OCI-LY3 (cell line): ENCODE results near the gene NCKAP1.

Experiments used
- H2AFZ ChIP-seq: fragments of 200-600, 300-600 bp; shearing (Covaris generic); 2 replicates; pipeline ENCODE4 v1.6.0; 2014; ENCODE audit warnings: antibody characterized with exemption, low read depth, low read length
- H3K27ac ChIP-seq: fragments of 200-600, 300-600 bp; sonication (generic); 2 replicates; pipeline ENCODE4 v1.5.1; 2014; ENCODE audit warnings: mild to moderate bottlenecking, low read length, moderate library complexity, mixed read lengths
- H3K27me3 ChIP-seq: fragments of 200-600, 300-600 bp; sonication (generic); 2 replicates; pipeline ENCODE4 v1.6.1; 2014; ENCODE audit warnings: low read depth, low read length, mixed read lengths
- H3K36me3 ChIP-seq: fragments of 200-600, 300-600 bp; sonication (generic); replicated peaks from 2 replicates; pipeline ENCODE3; 2014; ENCODE audit warnings: low read depth, low read length, mixed read lengths
- H3K4me1 ChIP-seq: fragments of 300-600, 200-600 bp; sonication (generic); 2 replicates; pipeline ENCODE4 v1.6.1; 2014; ENCODE audit warnings: low read length, mixed read lengths
- H3K4me2 ChIP-seq: fragments of 200-600, 300-600 bp; sonication (generic); 2 replicates; pipeline ENCODE4 v1.6.1; 2014; ENCODE audit warnings: low read length, mixed read lengths
- H3K4me3 ChIP-seq: fragments of 300-600, 200-600 bp; sonication (generic); 2 replicates; pipeline ENCODE4 v1.5.1; 2014; ENCODE audit warnings: antibody characterized with exemption, mild to moderate bottlenecking, low read length, moderate library complexity
- H3K79me2 ChIP-seq: fragments of 300-600, 200-600 bp; shearing (Covaris generic); 2 replicates; pipeline ENCODE4 v1.6.1; 2014; ENCODE audit warnings: mild to moderate bottlenecking, low read length, mixed read lengths
- H3K9ac ChIP-seq: fragments of 300-600, 200-600 bp; shearing (Covaris generic); 2 replicates; pipeline ENCODE4 v1.6.0; 2014; ENCODE audit warnings: mild to moderate bottlenecking, low read length, moderate library complexity
- H3K9me3 ChIP-seq: fragments of 200-600, 300-600 bp; shearing (Covaris generic); 2 replicates; pipeline ENCODE4 v1.6.1; 2014; ENCODE audit warnings: low read length, mixed read lengths; ENCODE audit not compliant: insufficient read depth
- H4K20me1 ChIP-seq: fragments of 200-600, 300-600 bp; sonication (generic); 2 replicates; pipeline ENCODE4 v1.6.1; 2016; ENCODE audit warnings: low read length, mixed read lengths; ENCODE audit not compliant: insufficient read depth
- EZH2phosphoT487 ChIP-seq: fragments of 200-600 bp; shearing (Covaris generic); IDR thresholded peaks from 2 replicates; pipeline ENCODE4 v1.6.1; 2018; ENCODE audit warnings: antibody characterized with exemption, mixed run types, low read depth
- TF ChIP-seq, protein P1 (sequence below): fragments of 200-600, 300-600 bp; sonication (generic); IDR thresholded peaks from 2 replicates; pipeline ENCODE4 v1.5.1; 2014; ENCODE audit warnings: antibody characterized with exemption, low read length, low read depth

The NCKAP1 gene

DNA sequence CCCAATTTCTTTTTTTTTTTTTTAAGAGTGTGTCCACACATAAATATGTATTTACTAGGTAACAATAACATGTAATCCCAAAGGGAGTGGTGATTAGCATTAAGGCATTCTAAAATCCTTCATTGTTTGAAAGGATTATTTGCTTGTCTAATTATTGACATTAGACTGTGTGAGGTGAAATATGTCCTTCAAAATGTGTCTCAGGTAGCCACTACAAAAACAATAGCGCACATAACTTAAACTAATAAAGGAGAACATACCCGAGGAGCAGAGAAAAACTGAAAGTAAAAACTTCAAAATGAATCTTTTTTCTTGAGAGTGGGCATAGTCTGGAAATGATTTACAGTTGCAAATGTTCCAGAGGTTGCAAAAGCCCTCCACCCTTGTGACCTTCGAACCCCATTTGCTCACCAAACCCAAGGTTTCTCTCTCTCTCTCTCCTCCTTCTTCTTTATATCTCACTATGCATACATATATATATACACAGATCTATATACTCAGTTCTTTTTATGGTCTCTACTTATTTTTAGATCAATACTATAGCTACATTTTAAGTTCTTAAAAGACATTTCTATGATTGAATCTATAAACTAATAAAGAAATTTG lies 147.4 kb downstream of the NCKAP1 start:
- H3K4me3 ChIP-seq = no peak overlapping the region
- H2AFZ ChIP-seq = peak overlapping the region; percentile 41; the same call in 1 of the 2 replicates
- H3K79me2 ChIP-seq = no peaks in the 10 kb centered on the region
- no peaks in the 10 kb centered on the region for H4K20me1 ChIP-seq
- no peaks in the 10 kb centered on the region for H3K27me3 ChIP-seq
- no peaks in the 10 kb centered on the region for H3K36me3 ChIP-seq
- no peaks in the 10 kb centered on the region for H3K9me3 ChIP-seq
- no peak for TF ChIP-seq EZH2phosphoT487
- TF ChIP-seq, protein P1, sequence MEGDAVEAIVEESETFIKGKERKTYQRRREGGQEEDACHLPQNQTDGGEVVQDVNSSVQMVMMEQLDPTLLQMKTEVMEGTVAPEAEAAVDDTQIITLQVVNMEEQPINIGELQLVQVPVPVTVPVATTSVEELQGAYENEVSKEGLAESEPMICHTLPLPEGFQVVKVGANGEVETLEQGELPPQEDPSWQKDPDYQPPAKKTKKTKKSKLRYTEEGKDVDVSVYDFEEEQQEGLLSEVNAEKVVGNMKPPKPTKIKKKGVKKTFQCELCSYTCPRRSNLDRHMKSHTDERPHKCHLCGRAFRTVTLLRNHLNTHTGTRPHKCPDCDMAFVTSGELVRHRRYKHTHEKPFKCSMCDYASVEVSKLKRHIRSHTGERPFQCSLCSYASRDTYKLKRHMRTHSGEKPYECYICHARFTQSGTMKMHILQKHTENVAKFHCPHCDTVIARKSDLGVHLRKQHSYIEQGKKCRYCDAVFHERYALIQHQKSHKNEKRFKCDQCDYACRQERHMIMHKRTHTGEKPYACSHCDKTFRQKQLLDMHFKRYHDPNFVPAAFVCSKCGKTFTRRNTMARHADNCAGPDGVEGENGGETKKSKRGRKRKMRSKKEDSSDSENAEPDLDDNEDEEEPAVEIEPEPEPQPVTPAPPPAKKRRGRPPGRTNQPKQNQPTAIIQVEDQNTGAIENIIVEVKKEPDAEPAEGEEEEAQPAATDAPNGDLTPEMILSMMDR = no peak
- no peaks in the 10 kb centered on the region for H3K4me1 ChIP-seq
- no peak overlapping the region; the same call in 1 of the 2 replicates for H3K4me2 ChIP-seq
- no peak overlapping the region for H3K27ac ChIP-seq
- H3K9ac ChIP-seq = no peak overlapping the region

DNA sequence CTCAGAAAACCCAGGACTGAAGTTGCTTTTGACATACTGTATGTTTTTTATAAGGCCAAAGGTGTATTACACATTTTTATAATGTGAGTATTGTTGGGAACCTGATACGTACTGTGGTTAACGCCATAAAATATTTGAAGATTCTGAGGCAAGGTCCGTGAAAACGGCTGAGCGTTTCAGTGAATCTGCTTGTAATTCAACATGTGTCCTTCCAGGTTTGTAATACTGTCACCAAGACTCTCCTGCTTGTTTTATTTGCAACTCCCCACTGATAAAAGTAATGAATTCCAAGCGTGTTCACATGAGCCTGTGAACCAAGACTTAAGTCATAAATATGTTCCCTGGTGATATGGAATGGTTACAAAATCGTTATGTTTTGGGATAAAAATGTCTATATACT lies 148.0 kb downstream of the NCKAP1 start:
- H3K27ac ChIP-seq = no peak overlapping the region
- TF ChIP-seq EZH2phosphoT487 = no peak
- TF ChIP-seq, protein P1 = no peak
- H3K4me2 ChIP-seq = no peak overlapping the region
- no peaks in the 10 kb centered on the region for H3K4me1 ChIP-seq
- H3K79me2 ChIP-seq = no peaks in the 10 kb centered on the region
- H4K20me1 ChIP-seq = no peaks in the 10 kb centered on the region
- H3K4me3 ChIP-seq = no peak overlapping the region
- H3K9me3 ChIP-seq = no peaks in the 10 kb centered on the region
- H3K9ac ChIP-seq = no peak overlapping the region
- no peaks in the 10 kb centered on the region for H3K27me3 ChIP-seq
- no peaks in the 10 kb centered on the region for H3K36me3 ChIP-seq
- no peak overlapping the region for H2AFZ ChIP-seq

DNA sequence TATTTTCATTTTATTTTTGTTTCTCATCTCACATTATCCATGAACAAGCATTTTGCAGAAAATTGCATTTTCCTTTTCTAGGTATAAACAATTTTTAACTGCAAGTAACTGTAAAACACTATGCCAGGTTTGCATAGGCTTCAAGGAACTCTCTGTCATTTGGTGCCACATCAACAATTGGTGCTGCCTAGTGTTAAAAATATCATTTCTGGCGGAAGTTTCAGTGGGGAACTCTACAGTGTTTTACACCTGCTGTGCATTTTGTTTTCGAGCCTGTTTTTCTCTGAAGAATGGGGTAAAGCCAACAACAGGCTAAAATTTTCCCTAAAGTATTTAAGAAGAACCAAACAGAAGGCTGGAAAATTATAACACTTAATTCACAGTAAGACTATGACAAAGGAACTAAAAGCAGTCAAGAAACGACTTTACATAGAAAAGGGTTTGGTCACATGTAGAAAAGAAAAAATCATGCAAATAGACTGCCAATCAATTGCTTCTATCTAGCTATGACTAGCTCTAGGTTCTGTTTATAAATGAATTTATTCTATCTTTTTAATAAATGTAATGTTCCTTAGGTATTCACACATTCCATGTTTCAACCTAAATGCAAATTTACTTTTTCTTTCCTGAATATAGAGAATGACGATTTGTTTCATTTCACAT lies 150.4 kb downstream of the NCKAP1 start:
- Histone ChIP-seq H3K9ac (no peak overlapping the region), H3K27ac (no peak overlapping the region), H3K4me3 (no peak overlapping the region), H4K20me1 (no peaks in the 10 kb centered on the region), H3K9me3 (no peaks in the 10 kb centered on the region), H3K27me3 (no peaks in the 10 kb centered on the region), H3K4me1 (no peaks in the 10 kb centered on the region), H2AFZ (no peak overlapping the region), H3K36me3 (no peaks in the 10 kb centered on the region), H3K79me2 (no peaks in the 10 kb centered on the region), H3K4me2 (no peak overlapping the region)
- TF ChIP-seq, protein P1 = no peak
- no peak for TF ChIP-seq EZH2phosphoT487

DNA sequence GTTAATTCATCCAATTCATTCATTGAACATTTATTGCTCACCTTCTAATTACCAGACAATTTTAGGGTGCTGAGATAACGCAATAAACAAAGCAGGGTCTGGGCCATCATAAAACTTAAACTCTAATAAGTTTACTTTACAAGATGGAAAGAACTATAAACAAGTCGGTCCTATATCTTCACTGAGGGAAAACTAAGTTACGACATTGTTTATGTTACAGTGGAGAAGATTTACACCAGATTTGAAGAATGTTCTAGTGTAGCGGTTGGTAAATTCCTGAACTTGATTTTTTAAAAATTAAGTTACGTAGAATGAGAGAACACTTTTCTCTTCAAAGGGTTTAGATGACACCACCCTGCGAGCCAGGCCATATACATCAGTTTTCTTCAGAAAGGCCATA lies 151.2 kb downstream of the NCKAP1 start:
- H3K4me2 ChIP-seq = no peak overlapping the region
- H2AFZ ChIP-seq = no peak overlapping the region
- H3K4me3 ChIP-seq = no peak overlapping the region
- no peaks in the 10 kb centered on the region for H3K79me2 ChIP-seq
- no peak overlapping the region for H3K27ac ChIP-seq
- no peak for TF ChIP-seq EZH2phosphoT487
- TF ChIP-seq, protein P1 = no peak
- no peaks in the 10 kb centered on the region for H4K20me1 ChIP-seq
- no peaks in the 10 kb centered on the region for H3K36me3 ChIP-seq
- H3K27me3 ChIP-seq = no peaks in the 10 kb centered on the region
- H3K9ac ChIP-seq = no peak overlapping the region
- no peaks in the 10 kb centered on the region for H3K9me3 ChIP-seq
- no peaks in the 10 kb centered on the region for H3K4me1 ChIP-seq
